Astrocyte (in vitro differentiated cells and primary cell): ENCODE results near the gene SLC6A16. TPM values are rescaled to one million over a fixed set of nuclear protein-coding genes. Genes with fewer than 3 reads are reported as not detected.

Source experiments
- DNase-seq: peaks from one replicate; pipeline ENCODE4 v3.0.0-alpha.2; 2010; ENCODE audit warnings: low read depth
- FAIRE-seq: peaks from 2 replicates; lab custom pipeline; 2011; peaks lifted over from hg19 to GRCh38; lab: Jason Lieb, UNC
- H2AFZ ChIP-seq: 2 replicates; pipeline ENCODE4 v1.6.0; 2012; ENCODE audit warnings: low read depth, low read length, inconsistent platforms
- H3K27ac ChIP-seq: 2 replicates; pipeline ENCODE4 v1.5.1; 2011; ENCODE audit warnings: low read depth, low read length, inconsistent platforms
- H3K27me3 ChIP-seq: 2 replicates; pipeline ENCODE4 v1.6.0; 2011; ENCODE audit warnings: low read length, inconsistent platforms; ENCODE audit not compliant: insufficient read depth
- H3K36me3 ChIP-seq: 2 replicates; pipeline ENCODE4 v1.5.1; 2011; ENCODE audit warnings: low read length, inconsistent platforms; ENCODE audit not compliant: insufficient read depth
- H3K4me1 ChIP-seq: 2 replicates; pipeline ENCODE4 v1.5.1; 2011; ENCODE audit warnings: low read length, inconsistent platforms; ENCODE audit not compliant: insufficient read depth
- H3K4me2 ChIP-seq: 2 replicates; pipeline ENCODE4 v1.6.0; 2012; ENCODE audit warnings: low read length, inconsistent platforms
- H3K4me3 ChIP-seq: 2 replicates; pipeline ENCODE4 v1.5.1; 2011; ENCODE audit warnings: low read depth, mild to moderate bottlenecking, low read length, inconsistent platforms; ENCODE audit not compliant: insufficient read depth
- H3K79me2 ChIP-seq: 2 replicates; pipeline ENCODE4 v1.6.0; 2012; ENCODE audit warnings: mild to moderate bottlenecking, low read length, inconsistent platforms; ENCODE audit not compliant: insufficient read depth
- H3K9ac ChIP-seq: 2 replicates; pipeline ENCODE4 v1.6.0; 2012; ENCODE audit warnings: mild to moderate bottlenecking, low read length, inconsistent platforms
- H3K9me3 ChIP-seq: 2 replicates; pipeline ENCODE4 v1.5.1; 2012; ENCODE audit warnings: low read depth, mild to moderate bottlenecking, low read length, inconsistent platforms; ENCODE audit not compliant: insufficient read depth
- H4K20me1 ChIP-seq: 2 replicates; pipeline ENCODE4 v1.6.0; 2012; ENCODE audit warnings: low read length, inconsistent platforms; ENCODE audit not compliant: insufficient read depth
- H3K27ac Mint-ChIP-seq: one replicate; pipeline ENCODE4 v1.8.0; 2021; ENCODE audit warnings: mild to moderate bottlenecking, mixed read lengths; ENCODE audit not compliant: unreplicated experiment
- H3K27me3 Mint-ChIP-seq: one replicate; pipeline ENCODE4 v1.8.0; 2021; ENCODE audit warnings: low read depth, mixed read lengths; ENCODE audit not compliant: unreplicated experiment
- H3K36me3 Mint-ChIP-seq: one replicate; pipeline ENCODE4 v1.8.0; 2021; ENCODE audit warnings: low read depth, mixed read lengths; ENCODE audit not compliant: unreplicated experiment
- H3K4me1 Mint-ChIP-seq: one replicate; pipeline ENCODE4 v1.8.0; 2021; ENCODE audit warnings: low read depth, mixed read lengths; ENCODE audit not compliant: unreplicated experiment
- H3K4me3 Mint-ChIP-seq: one replicate; pipeline ENCODE4 v1.8.0; 2021; ENCODE audit warnings: mild to moderate bottlenecking, moderate library complexity, mixed read lengths; ENCODE audit not compliant: unreplicated experiment
- H3K9me3 Mint-ChIP-seq: one replicate; pipeline ENCODE4 v1.8.0; 2021; ENCODE audit warnings: mild to moderate bottlenecking, mixed read lengths; ENCODE audit not compliant: unreplicated experiment
- CTCF ChIP-seq: IDR thresholded peaks from 2 replicates; pipeline ENCODE4 v1.5.1; 2011; ENCODE audit warnings: low read depth, mild to moderate bottlenecking, inconsistent platforms, low read length, moderate library complexity; ENCODE audit not compliant: insufficient read depth
- EZH2 ChIP-seq: IDR thresholded peaks from 2 replicates; pipeline ENCODE4 v1.6.1; 2012; ENCODE audit warnings: mild to moderate bottlenecking, low read length, inconsistent platforms; ENCODE audit not compliant: insufficient read depth
- total RNA-seq: library from RNA; stranded (reverse); gene quantifications from 2 replicates; pipeline ENCODE4 v1.2.1, GENCODE V29; 2021

Gene SLC6A16
- total RNA-seq, 1 donor from 2014 or later = 4.6 TPM

GRCh38 chr19:49363268-49364082 is 38.5 kb upstream of the SLC6A16 start, which contains the start of gene DKKL1:
Gene DKKL1 (plus strand): TSS chr19:49363877. CDS start chr19:49363999, 122 bp downstream.
- Histone ChIP-seq H3K4me1 (peaks cover 14% of the 10 kb centered on the region), H3K4me2 (peak within 1 kb of the TSS; percentile 93), H4K20me1 (peaks cover 4% of the 10 kb centered on the region), H3K9me3 (no peaks in the 10 kb centered on the region), H3K79me2 (peaks cover 39% of the 10 kb centered on the region), H3K4me3 (peak within 1 kb of the TSS; percentile 94), H3K9ac (peak within 1 kb of the TSS; percentile 98), H2AFZ (peak within 1 kb of the TSS; percentile 75), H3K27me3 (no peaks in the 10 kb centered on the region), H3K27ac (peak within 1 kb of the TSS; percentile 94), H3K36me3 (peaks cover 5% of the 10 kb centered on the region)
- H3K9me3 Mint-ChIP-seq = no peaks in the 10 kb centered on the region
- no peak for TF ChIP-seq CTCF
- no peak for TF ChIP-seq EZH2
- H3K4me1 Mint-ChIP-seq = peaks cover 3% of the 10 kb centered on the region
- no peak within 1 kb of the TSS for H3K4me3 Mint-ChIP-seq
- H3K27me3 Mint-ChIP-seq = peaks cover 2% of the 10 kb centered on the region
- DNase-seq (peak; percentile 94), FAIRE-seq (no peak)
- no peak within 1 kb of the TSS for H3K27ac Mint-ChIP-seq
- peaks cover 4% of the 10 kb centered on the region for H3K36me3 Mint-ChIP-seq

- TF ChIP-seq CTCF (no peak), EZH2 (no peak)
- FAIRE-seq (no peak), DNase-seq (peak; percentile 47)
- peaks cover 14% of the 10 kb centered on the region for H3K4me1 ChIP-seq
- Mint-ChIP-seq H3K9me3 (no peaks in the 10 kb centered on the region), H3K27ac (no peak overlapping the region), H3K36me3 (peaks cover 8% of the 10 kb centered on the region), H3K4me1 (peaks cover 3% of the 10 kb centered on the region), H3K4me3 (no peak overlapping the region), H3K27me3 (peaks cover 2% of the 10 kb centered on the region)
- no peaks in the 10 kb centered on the region for H3K9me3 ChIP-seq
- H3K27me3 ChIP-seq = no peaks in the 10 kb centered on the region
- peaks cover 39% of the 10 kb centered on the region for H3K79me2 ChIP-seq
- H3K27ac ChIP-seq = peak overlapping the region; percentile 94
- peaks cover 4% of the 10 kb centered on the region for H4K20me1 ChIP-seq
- peak overlapping the region; percentile 94 for H3K4me3 ChIP-seq
- H3K9ac ChIP-seq = peak overlapping the region; percentile 98
- peak overlapping the region; percentile 93 for H3K4me2 ChIP-seq
- H3K36me3 ChIP-seq = peaks cover 5% of the 10 kb centered on the region
- peak overlapping the region; percentile 75 for H2AFZ ChIP-seq
These were observed 37.9 kb upstream of the SLC6A16 start for GRCh38 chr19:49362929-49363267.
